SK-N-SH (cell line): Measurements from ENCODE around the gene MIPOL1. TPM values are rescaled to one million over a fixed set of nuclear protein-coding genes. Genes with fewer than 3 reads are reported as not detected.

ENCODE experiments used
- CTCF ChIA-PET: fragments of 300-600, 350-600 bp; formaldehyde crosslinking; extraction: SDS; loops from one replicate; lab custom pipeline; 2021; lab: Yijun Ruan, JAX
- POLR2A ChIA-PET: fragments of 350-600 bp; sonication (Branson Sonifier 250); formaldehyde crosslinking; extraction: SDS; loops from one replicate; lab custom pipeline; 2020; ENCODE audit warnings: antibody characterized with exemption, inconsistent platforms; lab: Yijun Ruan, JAX
- DNase-seq: peaks from one replicate; pipeline ENCODE4 v3.0.0; 2012
- H2AFZ ChIP-seq: fragments of 200-600 bp; sonication (generic); 2 replicates; pipeline ENCODE4 v1.8.1; 2016; ENCODE audit warnings: antibody characterized with exemption, mild to moderate bottlenecking, low read depth
- H3F3A ChIP-seq: fragments of 200-600 bp; sonication (generic); replicated peaks from 2 replicates; pipeline ENCODE3; 2016; ENCODE audit warnings: antibody characterized with exemption, mild to moderate bottlenecking; ENCODE audit not compliant: insufficient read depth
- H3K27ac ChIP-seq, 2 experiments: fragments of 200-500 bp in 1 of 2; fragments of 200-600 bp in 1 of 2; sonication (Bioruptor generic) in 1 of 2; sonication (generic), shearing (Covaris generic) in 1 of 2; 2 replicates each; pipeline versions ENCODE4 v1.5.1 to v1.6.1; 2014 to 2016; ENCODE audit warnings: low read depth in 2 of 2, inconsistent platforms in 1 of 2, low read length in 1 of 2, mild to moderate bottlenecking in 1 of 2, mixed read lengths in 1 of 2
- H3K27me3 ChIP-seq: fragments of 200-600 bp; sonication (generic), shearing (Covaris generic); 2 replicates; pipeline ENCODE4 v1.6.1; 2016; ENCODE audit warnings: mixed run types; ENCODE audit not compliant: insufficient read depth
- H3K36me3 ChIP-seq, 2 experiments: fragments of 200-500 bp in 1 of 2; fragments of 200-600 bp in 1 of 2; sonication (Bioruptor generic) in 1 of 2; sonication (generic) in 1 of 2; replicated peaks in 1 of 2; 2 replicates each; pipeline versions ENCODE3 to v1.5.1; 2014 to 2016; ENCODE audit warnings: low read length in 1 of 2, mild to moderate bottlenecking in 1 of 2; ENCODE audit not compliant: insufficient read depth in 2 of 2, control insufficient read depth in 1 of 2
- H3K4me1 ChIP-seq, 2 experiments: fragments of 200-500 bp in 1 of 2; fragments of 200-600 bp in 1 of 2; sonication (Bioruptor generic) in 1 of 2; sonication (generic), shearing (Covaris generic) in 1 of 2; 2 replicates each; pipeline versions ENCODE4 v1.5.1 to v1.6.1; 2014 to 2016; ENCODE audit warnings: low read depth in 1 of 2, low read length in 1 of 2, mixed run types in 1 of 2; ENCODE audit not compliant: insufficient read depth in 2 of 2, control insufficient read depth in 1 of 2
- H3K4me2 ChIP-seq: fragments of 200-600 bp; sonication (generic), shearing (Covaris generic); 2 replicates; pipeline ENCODE4 v1.6.1; 2017; ENCODE audit warnings: mixed run types
- H3K4me3 ChIP-seq, 2 experiments: fragments of 200-500 bp in 1 of 2; fragments of 200-600 bp in 1 of 2; sonication (Bioruptor generic) in 1 of 2; sonication (generic), shearing (Covaris generic) in 1 of 2; 2 replicates each; pipeline versions ENCODE4 v1.5.1 to v1.8.1; 2014 to 2016; ENCODE audit warnings: low read depth in 2 of 2, inconsistent platforms in 1 of 2, low read length in 1 of 2, mild to moderate bottlenecking in 1 of 2, mixed read lengths in 1 of 2, moderate library complexity in 1 of 2
- H3K79me2 ChIP-seq: fragments of 200-600 bp; sonication (generic); 2 replicates; pipeline ENCODE4 v1.8.1; 2017; ENCODE audit warnings: mild to moderate bottlenecking; ENCODE audit not compliant: insufficient read depth
- H3K9ac ChIP-seq: fragments of 200-600 bp; sonication (generic); 2 replicates; pipeline ENCODE4 v1.6.1; 2017; ENCODE audit warnings: mixed run types
- H3K9me2 ChIP-seq: fragments of 200-600 bp; sonication (generic); 2 replicates; pipeline ENCODE4 v1.6.1; 2017; ENCODE audit warnings: mixed run types
- H3K9me3 ChIP-seq: fragments of 200-600 bp; sonication (generic); 2 replicates; pipeline ENCODE4 v1.6.1; 2017; ENCODE audit warnings: mixed run types, mild to moderate bottlenecking, moderate library complexity
- H4K20me1 ChIP-seq: fragments of 200-600 bp; sonication (generic); 2 replicates; pipeline ENCODE4 v1.6.1; 2017; ENCODE audit warnings: mild to moderate bottlenecking, mixed run types; ENCODE audit not compliant: insufficient read depth
- CHD2 ChIP-seq: fragments of 150-350 bp; IDR thresholded peaks from 2 replicates; pipeline ENCODE4 v1.6.1; 2018; ENCODE audit warnings: low read length; ENCODE audit not compliant: partially characterized antibody
- CTCF ChIP-seq: fragments of 200-600 bp; sonication (generic); IDR thresholded peaks from 2 replicates; pipeline ENCODE4 v1.6.1; 2017; ENCODE audit warnings: antibody characterized with exemption, mild to moderate bottlenecking, moderate library complexity
- ELF1 ChIP-seq: IDR thresholded peaks from 2 replicates; pipeline ENCODE4 v1.4.0; 2012
- FOSL2 ChIP-seq: IDR thresholded peaks from 2 replicates; pipeline ENCODE4 v1.4.0; 2012; ENCODE audit warnings: low read depth, mild to moderate bottlenecking, moderate library complexity, borderline replicate concordance
- FOXJ3 ChIP-seq: sonication (generic); formaldehyde crosslinking; IDR thresholded peaks from 2 replicates; pipeline ENCODE4 v1.5.1; 2020; ENCODE audit warnings: mild to moderate bottlenecking, missing genetic modification reagents
- GABPA ChIP-seq: IDR thresholded peaks from 2 replicates; pipeline ENCODE4 v1.4.0; 2012; ENCODE audit warnings: low read depth, mild to moderate bottlenecking
- GATA2 ChIP-seq: sonication (generic); formaldehyde crosslinking; IDR thresholded peaks from 2 replicates; pipeline ENCODE4 v1.5.0; 2020; ENCODE audit warnings: mild to moderate bottlenecking, missing genetic modification reagents
- MXI1 ChIP-seq: IDR thresholded peaks from 2 replicates; pipeline ENCODE4 v1.6.1; 2012; ENCODE audit warnings: mild to moderate bottlenecking, low read depth, low read length, improper control_type of control experiment
- POLR2AphosphoS5 ChIP-seq: IDR thresholded peaks from 2 replicates; pipeline ENCODE4 v1.6.1; 2012; ENCODE audit warnings: low read depth, low read length
- RAD21 ChIP-seq: IDR thresholded peaks from 2 replicates; pipeline ENCODE4 v1.6.1; 2012; ENCODE audit warnings: mild to moderate bottlenecking, low read length
- RCOR1 ChIP-seq: fragments of 150-350 bp; IDR thresholded peaks from 2 replicates; pipeline ENCODE4 v1.6.1; 2017; ENCODE audit warnings: antibody characterized with exemption, low read length
- RXRA ChIP-seq: IDR thresholded peaks from 2 replicates; pipeline ENCODE4 v1.4.0; 2012; ENCODE audit warnings: low read depth, mild to moderate bottlenecking, borderline replicate concordance
- SMC3 ChIP-seq: IDR thresholded peaks from 2 replicates; pipeline ENCODE4 v1.6.1; 2012; ENCODE audit warnings: low read depth, low read length, improper control_type of control experiment
- TAF1 ChIP-seq: IDR thresholded peaks from 2 replicates; pipeline ENCODE4 v1.6.1; 2012; ENCODE audit warnings: low read depth, mild to moderate bottlenecking, low read length, moderate library complexity, borderline replicate concordance
- YY1 ChIP-seq: IDR thresholded peaks from 2 replicates; pipeline ENCODE4 v1.4.0; 2012; ENCODE audit warnings: low read depth, mild to moderate bottlenecking
- ZBTB33 ChIP-seq: IDR thresholded peaks from 2 replicates; pipeline ENCODE4 v1.4.0; 2012; ENCODE audit warnings: low read depth, borderline replicate concordance
- WGBS: methylation state at CpG from one replicate; pipeline ENCODE4 v1.1.6; 2017; ENCODE audit warnings: low lambda C conversion rate; 5-methylcytosine and 5-hydroxymethylcytosine counted together
- polyA plus RNA-seq, 3 experiments: library from polyadenylated mRNA; depleted of rRNA; stranded (reverse); fragments of >200 nt; gene quantifications; 2 replicates each; pipeline ENCODE4 v1.2.3, GENCODE V29; 2012
- TF ChIP-seq, protein P1 (sequence below): fragments of 150-350 bp; IDR thresholded peaks from 2 replicates; pipeline ENCODE4 v1.6.1; 2017; ENCODE audit warnings: antibody characterized with exemption, low read length, low read depth, borderline replicate concordance
- TF ChIP-seq, protein P2 (sequence below): fragments of 150-350 bp; IDR thresholded peaks from 2 replicates; pipeline ENCODE4 v1.6.1; 2016; ENCODE audit warnings: mild to moderate bottlenecking, low read depth, low read length
- TF ChIP-seq, protein P3 (sequence below): IDR thresholded peaks from 2 replicates; pipeline ENCODE4 v1.4.0; 2012; ENCODE audit warnings: low read depth, borderline replicate concordance

Gene MIPOL1
- polyA plus RNA-seq, 1 of the 3 experiments (the other 2 are of a cell fraction), result 0.23 TPM

DNA sequence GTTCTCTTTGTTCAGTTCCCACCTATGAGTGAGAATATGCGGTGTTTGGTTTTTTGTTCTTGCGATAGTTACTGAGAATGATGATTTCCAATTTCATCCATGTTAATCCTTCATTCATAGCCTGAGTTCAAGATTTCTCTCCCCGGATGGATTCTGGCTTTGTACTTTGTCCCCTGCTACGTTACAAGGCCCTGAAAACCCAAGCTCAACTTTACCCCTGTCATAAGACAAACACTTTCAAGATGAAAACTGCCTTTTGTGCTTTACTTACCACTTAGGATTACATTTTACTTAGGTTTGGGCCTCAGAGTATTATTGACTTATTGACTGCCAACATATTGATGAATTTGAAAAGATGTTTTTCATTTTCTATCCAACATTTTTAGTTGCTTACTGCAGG lies 361.0 kb downstream of the MIPOL1 start:
- H3K9me3 ChIP-seq, result no peaks in the 10 kb centered on the region
- no peaks in the 10 kb centered on the region for H3K9me2 ChIP-seq
- H4K20me1 ChIP-seq, result no peaks in the 10 kb centered on the region
- H3K27me3 ChIP-seq, result no peaks in the 10 kb centered on the region
- no peaks in the 10 kb centered on the region for H3K4me1 ChIP-seq
- H3K36me3 ChIP-seq, result no peaks in the 10 kb centered on the region
- 34% methylated on average over 4 of the region's 4 CpGs for WGBS
- TF ChIP-seq GATA2 (CRISPR knock-in tag), result no peak
- TF ChIP-seq FOXJ3 (CRISPR knock-in tag), result no peak
- TF ChIP-seq, protein P1, sequence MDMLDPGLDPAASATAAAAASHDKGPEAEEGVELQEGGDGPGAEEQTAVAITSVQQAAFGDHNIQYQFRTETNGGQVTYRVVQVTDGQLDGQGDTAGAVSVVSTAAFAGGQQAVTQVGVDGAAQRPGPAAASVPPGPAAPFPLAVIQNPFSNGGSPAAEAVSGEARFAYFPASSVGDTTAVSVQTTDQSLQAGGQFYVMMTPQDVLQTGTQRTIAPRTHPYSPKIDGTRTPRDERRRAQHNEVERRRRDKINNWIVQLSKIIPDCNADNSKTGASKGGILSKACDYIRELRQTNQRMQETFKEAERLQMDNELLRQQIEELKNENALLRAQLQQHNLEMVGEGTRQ, result no peak
- TF ChIP-seq YY1, result no peak
- no peak for TF ChIP-seq MXI1
- TF ChIP-seq, protein P2, sequence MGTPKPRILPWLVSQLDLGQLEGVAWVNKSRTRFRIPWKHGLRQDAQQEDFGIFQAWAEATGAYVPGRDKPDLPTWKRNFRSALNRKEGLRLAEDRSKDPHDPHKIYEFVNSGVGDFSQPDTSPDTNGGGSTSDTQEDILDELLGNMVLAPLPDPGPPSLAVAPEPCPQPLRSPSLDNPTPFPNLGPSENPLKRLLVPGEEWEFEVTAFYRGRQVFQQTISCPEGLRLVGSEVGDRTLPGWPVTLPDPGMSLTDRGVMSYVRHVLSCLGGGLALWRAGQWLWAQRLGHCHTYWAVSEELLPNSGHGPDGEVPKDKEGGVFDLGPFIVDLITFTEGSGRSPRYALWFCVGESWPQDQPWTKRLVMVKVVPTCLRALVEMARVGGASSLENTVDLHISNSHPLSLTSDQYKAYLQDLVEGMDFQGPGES, result no peak
- no peak overlapping the region for H2AFZ ChIP-seq
- ChIA-PET POLR2A (no interaction called here), CTCF (no interaction called here)
- DNase-seq, result no peak
- no peak overlapping the region for H3K9ac ChIP-seq
- H3F3A ChIP-seq, result no peaks in the 10 kb centered on the region
- H3K27ac ChIP-seq, result no peak overlapping the region
- H3K4me2 ChIP-seq, result no peak overlapping the region
- H3K4me3 ChIP-seq, result no peak overlapping the region
- no peaks in the 10 kb centered on the region for H3K79me2 ChIP-seq

DNA sequence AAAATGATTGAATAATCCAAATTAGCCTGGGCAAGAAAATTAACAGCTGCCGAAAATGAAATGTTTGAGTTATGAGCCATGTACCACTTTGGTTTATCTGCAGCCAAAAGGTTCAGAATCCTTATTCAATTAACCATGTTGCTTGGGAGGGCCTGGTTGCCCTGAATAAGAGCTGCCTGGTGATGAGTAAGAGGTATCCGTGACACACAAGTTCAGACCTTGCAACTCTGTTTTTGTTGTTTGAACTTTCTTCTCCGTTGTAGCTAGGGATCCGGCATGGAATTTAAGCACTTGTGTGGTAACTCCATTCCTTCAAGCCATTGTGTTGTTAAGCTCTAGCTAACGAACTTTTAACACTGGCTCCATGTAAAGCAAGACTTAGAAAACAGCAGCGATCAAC lies 361.6 kb downstream of the MIPOL1 start:
- no peaks in the 10 kb centered on the region for H3K27me3 ChIP-seq
- no peaks in the 10 kb centered on the region for H3K36me3 ChIP-seq
- POLR2A ChIA-PET, result no interaction called here
- WGBS, result 18% methylated on average over 6 of the region's 6 CpGs
- no peaks in the 10 kb centered on the region for H3F3A ChIP-seq
- no peaks in the 10 kb centered on the region for H3K4me1 ChIP-seq
- no peak overlapping the region for H3K4me3 ChIP-seq
- H2AFZ ChIP-seq, result no peak overlapping the region
- H3K27ac ChIP-seq, result no peak overlapping the region
- H3K4me2 ChIP-seq, result no peak overlapping the region
- H3K9me2 ChIP-seq, result no peaks in the 10 kb centered on the region
- H4K20me1 ChIP-seq, result no peaks in the 10 kb centered on the region
- no peaks in the 10 kb centered on the region for H3K9me3 ChIP-seq
- no peak overlapping the region for H3K9ac ChIP-seq
- DNase-seq, result no peak
- CTCF ChIA-PET, result no interaction called here
- no peaks in the 10 kb centered on the region for H3K79me2 ChIP-seq
- no peak for TF ChIP-seq ZBTB33
- TF ChIP-seq, protein P2, result no peak
- no peak for TF ChIP-seq YY1
- TF ChIP-seq SMC3, result no peak
- no peak for TF ChIP-seq CTCF
- TF ChIP-seq RCOR1, result no peak
- TF ChIP-seq GABPA, result no peak
- no peak for TF ChIP-seq RAD21
- TF ChIP-seq, protein P3, sequence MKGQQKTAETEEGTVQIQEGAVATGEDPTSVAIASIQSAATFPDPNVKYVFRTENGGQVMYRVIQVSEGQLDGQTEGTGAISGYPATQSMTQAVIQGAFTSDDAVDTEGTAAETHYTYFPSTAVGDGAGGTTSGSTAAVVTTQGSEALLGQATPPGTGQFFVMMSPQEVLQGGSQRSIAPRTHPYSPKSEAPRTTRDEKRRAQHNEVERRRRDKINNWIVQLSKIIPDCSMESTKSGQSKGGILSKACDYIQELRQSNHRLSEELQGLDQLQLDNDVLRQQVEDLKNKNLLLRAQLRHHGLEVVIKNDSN, result no peak
- no peak for TF ChIP-seq POLR2AphosphoS5
- no peak for TF ChIP-seq GATA2 (CRISPR knock-in tag)
- no peak for TF ChIP-seq RXRA
- TF ChIP-seq, protein P1, result no peak
- no peak for TF ChIP-seq FOSL2
- no peak for TF ChIP-seq TAF1
- no peak for TF ChIP-seq ELF1
- TF ChIP-seq CHD2, result no peak
